Measurements from ENCODE around the gene PDCL2.

DNA sequence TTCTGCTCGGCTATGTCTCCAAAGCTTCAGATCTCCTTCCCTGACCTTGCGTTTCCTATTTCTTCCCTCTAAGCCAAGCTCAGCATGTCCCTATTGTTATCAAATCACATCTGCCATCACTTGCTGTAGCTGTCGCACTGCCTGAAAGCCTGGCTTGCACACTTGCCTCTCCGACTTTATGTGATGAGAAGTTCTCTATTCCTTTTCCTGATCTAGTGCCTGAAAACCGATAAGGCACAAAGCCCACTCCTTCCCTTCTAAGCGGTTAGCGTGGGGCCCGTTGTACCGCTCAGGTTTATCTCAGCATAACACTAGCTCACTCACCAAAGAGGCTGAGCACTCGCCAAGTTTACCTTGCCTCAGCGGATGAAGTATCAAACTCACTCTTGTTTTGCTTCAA, 43.2 kb upstream of the PDCL2 start:
- no peak for TF ChIP-seq SUZ12 (IDR thresholded peaks at IDR 0.05; ENCODE audit: extremely low read depth, insufficient read depth, insufficient read length)
- TF ChIP-seq ZNF274 (IDR thresholded peaks at IDR 0.05; ENCODE audit: low read depth, low read length) = no peak
- TF ChIP-seq YY1 (IDR thresholded peaks at IDR 0.05; ENCODE audit: insufficient read depth, insufficient read length) = no peak
